PC-3 (cell line): ENCODE measurements around the gene ALG9. TPM values are rescaled to one million over a fixed set of nuclear protein-coding genes. Genes with fewer than 3 reads are reported as not detected.

Experiments used
- ATAC-seq: fragments of 200-7000 bp; cut with Tn5 transposase; 2 replicates; pipeline ENCODE4 v1.9.1; 2020; ENCODE audit warnings: mild to moderate bottlenecking, moderate library complexity
- BruUV-seq: library from RNA; stranded (reverse); fragments of 400-500 nt; replicated peaks from 2 replicates; lab custom pipeline; 2021; lab: Mats Ljungman, UMichigan
- CTCF ChIA-PET: fragments of 300-600 bp; sonication (Branson Sonifier 250); formaldehyde crosslinking; loops from one replicate; lab custom pipeline; 2022; ENCODE audit warnings: antibody characterized with exemption; lab: Charles Lee
- POLR2A ChIA-PET: fragments of 300-600 bp; sonication (Branson Sonifier 250); formaldehyde crosslinking; loops from one replicate; lab custom pipeline; 2022; ENCODE audit warnings: antibody characterized with exemption; ENCODE audit not compliant: unreplicated experiment; lab: Charles Lee
- DNase-seq: peaks from one replicate; pipeline ENCODE4 v3.0.0-alpha.2; 2015
- H2AFZ ChIP-seq: fragments of 300-600 bp; sonication (generic); 2 replicates; pipeline ENCODE4 v1.6.0; 2016; ENCODE audit warnings: antibody characterized with exemption, low read length
- H3F3A ChIP-seq: fragments of 300-600 bp; sonication (generic); one replicate; pipeline ENCODE4 v1.6.0; 2017; ENCODE audit warnings: antibody characterized with exemption, low read length, control low read depth, mild to moderate bottlenecking; ENCODE audit not compliant: unreplicated experiment
- H3K27ac ChIP-seq: fragments of 300-600 bp; sonication (generic); 2 replicates; pipeline ENCODE4 v1.5.1; 2016; ENCODE audit warnings: mild to moderate bottlenecking, low read length
- H3K27me3 ChIP-seq: fragments of 300-600 bp; sonication (generic); 2 replicates; pipeline ENCODE4 v1.6.1; 2016; ENCODE audit warnings: low read length, mixed read lengths
- H3K36me3 ChIP-seq: fragments of 300-600 bp; sonication (generic); 2 replicates; pipeline ENCODE4 v1.6.1; 2016; ENCODE audit warnings: low read depth, mixed run types, low read length, mixed read lengths
- H3K4me1 ChIP-seq: fragments of 300-600 bp; sonication (generic); 2 replicates; pipeline ENCODE4 v1.5.1; 2016; ENCODE audit warnings: low read length; ENCODE audit not compliant: insufficient read depth
- H3K4me2 ChIP-seq: fragments of 300-600 bp; sonication (generic); 2 replicates; pipeline ENCODE4 v1.6.0; 2016; ENCODE audit warnings: low read length
- H3K4me3 ChIP-seq: fragments of 300-600 bp; sonication (generic); 2 replicates; pipeline ENCODE4 v1.5.1; 2016; ENCODE audit warnings: mild to moderate bottlenecking, low read length, mixed read lengths
- H3K79me2 ChIP-seq: fragments of 300-600 bp; sonication (generic); 2 replicates; pipeline ENCODE4 v1.6.1; 2017; ENCODE audit warnings: low read length, mixed read lengths
- H3K9ac ChIP-seq: fragments of 300-600 bp; sonication (generic); 2 replicates; pipeline ENCODE4 v1.6.0; 2016; ENCODE audit warnings: mild to moderate bottlenecking, low read length
- H3K9me2 ChIP-seq: fragments of 300-600 bp; sonication (generic); replicated peaks from 2 replicates; pipeline ENCODE4 v1.6.1; 2016; ENCODE audit warnings: mixed run types, low read length, mixed read lengths
- H3K9me3 ChIP-seq: fragments of 300-600 bp; sonication (generic); 2 replicates; pipeline ENCODE4 v1.6.1; 2016; ENCODE audit warnings: low read length, mixed read lengths
- H4K20me1 ChIP-seq: fragments of 300-600 bp; sonication (generic); 2 replicates; pipeline ENCODE4 v1.6.1; 2016; ENCODE audit warnings: low read length, mixed read lengths
- EZH2 ChIP-seq: fragments of 300-600 bp; sonication (generic); IDR thresholded peaks from one replicate; pipeline ENCODE4 v1.6.1; 2017; ENCODE audit warnings: antibody characterized with exemption, mild to moderate bottlenecking, low read length; ENCODE audit not compliant: unreplicated experiment
- EZH2phosphoT487 ChIP-seq: fragments of 300-600 bp; sonication (generic); IDR thresholded peaks from 2 replicates; pipeline ENCODE4 v1.6.1; 2018; ENCODE audit warnings: mild to moderate bottlenecking, antibody characterized with exemption, low read length, borderline replicate concordance
- intact Hi-C: fragments of 100-400 bp; cut with micrococcal nuclease; formaldehyde crosslinking; loops from 2 replicates; pipeline ENCODE4 v1.9.0; 2023
- total RNA-seq: library from RNA; depleted of rRNA; stranded (reverse); fragments of >200 nt; gene quantifications from 2 replicates; pipeline ENCODE4 v1.2.3, GENCODE V29; 2014
- TF ChIP-seq, protein P1 (sequence below): fragments of 300-600 bp; sonication (generic); conservative IDR thresholded peaks from 2 replicates; pipeline ENCODE4 v1.5.1; 2017; ENCODE audit warnings: antibody characterized with exemption, low read depth, mild to moderate bottlenecking, low read length

The ALG9 gene
- total RNA-seq, 1 experiment from 2014 or later = 34.3 TPM

- H3K9me2 ChIP-seq = no peaks in the 10 kb centered on the region
- no peaks in the 10 kb centered on the region for H3K4me1 ChIP-seq
- CTCF ChIA-PET = no interaction called here
- no TSS peak for BruUV-seq
- no peak for DNase-seq
- H3K27me3 ChIP-seq = 0 out of 2 replicates have a peak, but pooled peaks cover 5% of the 10 kb centered on the region
- POLR2A ChIA-PET = no interaction called here
- H4K20me1 ChIP-seq = no peaks in the 10 kb centered on the region
- H3K79me2 ChIP-seq = no peaks in the 10 kb centered on the region
- ATAC-seq = no peak
- no peaks in the 10 kb centered on the region for H3F3A ChIP-seq
- no peak overlapping the region for H3K4me3 ChIP-seq
- no peak overlapping the region for H3K4me2 ChIP-seq
- peak overlapping the region; percentile 45 for H2AFZ ChIP-seq
- no peak overlapping the region for H3K27ac ChIP-seq
- TF ChIP-seq EZH2 (no peak), EZH2phosphoT487 (no peak)
- TF ChIP-seq, protein P1, sequence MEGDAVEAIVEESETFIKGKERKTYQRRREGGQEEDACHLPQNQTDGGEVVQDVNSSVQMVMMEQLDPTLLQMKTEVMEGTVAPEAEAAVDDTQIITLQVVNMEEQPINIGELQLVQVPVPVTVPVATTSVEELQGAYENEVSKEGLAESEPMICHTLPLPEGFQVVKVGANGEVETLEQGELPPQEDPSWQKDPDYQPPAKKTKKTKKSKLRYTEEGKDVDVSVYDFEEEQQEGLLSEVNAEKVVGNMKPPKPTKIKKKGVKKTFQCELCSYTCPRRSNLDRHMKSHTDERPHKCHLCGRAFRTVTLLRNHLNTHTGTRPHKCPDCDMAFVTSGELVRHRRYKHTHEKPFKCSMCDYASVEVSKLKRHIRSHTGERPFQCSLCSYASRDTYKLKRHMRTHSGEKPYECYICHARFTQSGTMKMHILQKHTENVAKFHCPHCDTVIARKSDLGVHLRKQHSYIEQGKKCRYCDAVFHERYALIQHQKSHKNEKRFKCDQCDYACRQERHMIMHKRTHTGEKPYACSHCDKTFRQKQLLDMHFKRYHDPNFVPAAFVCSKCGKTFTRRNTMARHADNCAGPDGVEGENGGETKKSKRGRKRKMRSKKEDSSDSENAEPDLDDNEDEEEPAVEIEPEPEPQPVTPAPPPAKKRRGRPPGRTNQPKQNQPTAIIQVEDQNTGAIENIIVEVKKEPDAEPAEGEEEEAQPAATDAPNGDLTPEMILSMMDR = no peak
- no peak overlapping the region for H3K9ac ChIP-seq
- no peaks in the 10 kb centered on the region for H3K36me3 ChIP-seq
- no peaks in the 10 kb centered on the region for H3K9me3 ChIP-seq
- intact Hi-C loops = no loop called here
These were observed 35.3 kb upstream of the ALG9 start for GRCh38 chr11:111906680-111907079.

DNA sequence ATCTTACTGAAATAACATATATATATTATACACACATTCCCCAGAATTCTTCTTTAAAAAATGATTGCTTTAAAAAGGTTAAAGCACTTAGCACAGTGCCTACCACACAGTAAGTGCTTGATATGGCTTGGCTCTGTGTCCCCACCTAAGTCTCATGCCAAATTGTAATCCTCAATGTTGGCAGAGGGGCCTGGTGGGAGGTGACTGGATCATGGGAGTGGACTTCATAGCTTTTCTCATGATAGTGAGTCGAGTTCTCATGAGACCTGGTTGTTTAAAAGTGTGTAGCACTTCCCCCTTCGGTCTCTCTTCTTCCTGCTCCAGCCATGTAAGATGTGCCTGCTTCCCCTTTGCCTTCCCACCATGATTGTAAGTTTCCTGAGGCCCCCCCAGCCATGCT, 34.0 kb upstream of the ALG9 start:
- Histone ChIP-seq H3F3A (no peaks in the 10 kb centered on the region), H4K20me1 (no peaks in the 10 kb centered on the region), H3K36me3 (no peaks in the 10 kb centered on the region), H3K79me2 (no peaks in the 10 kb centered on the region), H3K9me3 (no peaks in the 10 kb centered on the region), H3K4me2 (no peak overlapping the region), H3K4me3 (no peak overlapping the region), H3K9me2 (no peaks in the 10 kb centered on the region), H3K27ac (no peak overlapping the region), H3K4me1 (no peaks in the 10 kb centered on the region), H3K27me3 (0 out of 2 replicates have a peak, but pooled peaks cover 5% of the 10 kb centered on the region), H2AFZ (no peak overlapping the region), H3K9ac (no peak overlapping the region)
- no TSS peak for BruUV-seq
- DNase-seq = no peak
- intact Hi-C loops = no loop called here
- ChIA-PET CTCF (no interaction called here), POLR2A (no interaction called here)
- ATAC-seq = no peak
- TF ChIP-seq, protein P1 = no peak
- TF ChIP-seq EZH2phosphoT487 (no peak), EZH2 (no peak)

GRCh38 chr11:111886844-111887243, 15.5 kb upstream of the ALG9 start:
- H3K9me3 ChIP-seq = no peaks in the 10 kb centered on the region
- no peaks in the 10 kb centered on the region for H3K27me3 ChIP-seq
- no peaks in the 10 kb centered on the region for H3K9me2 ChIP-seq
- H3K4me3 ChIP-seq = no peak overlapping the region
- H3F3A ChIP-seq = no peaks in the 10 kb centered on the region
- no peak overlapping the region for H3K4me2 ChIP-seq
- H3K79me2 ChIP-seq = no peaks in the 10 kb centered on the region
- no peaks in the 10 kb centered on the region for H3K4me1 ChIP-seq
- H4K20me1 ChIP-seq = no peaks in the 10 kb centered on the region
- no TSS peak for BruUV-seq
- no peak for DNase-seq
- intact Hi-C loops = no loop called here
- no peak overlapping the region for H3K27ac ChIP-seq
- TF ChIP-seq, protein P1 = no peak
- TF ChIP-seq EZH2phosphoT487 (no peak), EZH2 (no peak)
- no peaks in the 10 kb centered on the region for H3K36me3 ChIP-seq
- H3K9ac ChIP-seq = no peak overlapping the region
- no peak for ATAC-seq
- POLR2A ChIA-PET = no interaction called here
- H2AFZ ChIP-seq = no peak overlapping the region
- CTCF ChIA-PET = no interaction called here
